Neural progenitor cell (in vitro differentiated cells): ENCODE data around the gene RHBDD1. TPM values are rescaled to one million over a fixed set of nuclear protein-coding genes. Genes with fewer than 3 reads are reported as not detected.
A peak's percentile ranks its signal among the peaks of the same experiment; 100 is the strongest.

Experiments used
- DNase-seq: peaks from one replicate; pipeline ENCODE4 v3.0.0-alpha.2; 2016; ENCODE audit warnings: low spot score
- H2AFZ ChIP-seq: fragments of 200-600 bp; sonication (generic); replicated peaks from 2 replicates; pipeline ENCODE4 v1.6.1; 2016; ENCODE audit warnings: antibody characterized with exemption
- H3F3A ChIP-seq: fragments of 200-600 bp; sonication (generic); 2 replicates; pipeline ENCODE4 v1.6.1; 2016; ENCODE audit warnings: antibody characterized with exemption, low read depth
- H3K27ac ChIP-seq: fragments of 200-600 bp; sonication (generic); 2 replicates; pipeline ENCODE4 v1.5.1; 2016; ENCODE audit warnings: mild to moderate bottlenecking
- H3K27me3 ChIP-seq: fragments of 200-600 bp; sonication (generic); 2 replicates; pipeline ENCODE4 v1.6.1; 2016; ENCODE audit warnings: mild to moderate bottlenecking, moderate library complexity
- H3K36me3 ChIP-seq: fragments of 200-600 bp; sonication (generic); 2 replicates; pipeline ENCODE4 v1.5.1; 2016
- H3K4me1 ChIP-seq: fragments of 200-600 bp; sonication (generic); 2 replicates; pipeline ENCODE4 v1.6.1; 2016; ENCODE audit warnings: mixed run types
- H3K4me2 ChIP-seq: fragments of 200-600 bp; sonication (generic); 2 replicates; pipeline ENCODE4 v1.6.1; 2016
- H3K4me3 ChIP-seq: fragments of 200-600 bp; sonication (generic); 2 replicates; pipeline ENCODE4 v1.5.1; 2016
- H3K79me2 ChIP-seq: fragments of 200-600 bp; sonication (generic); 2 replicates; pipeline ENCODE4 v1.6.1; 2016; ENCODE audit warnings: low read depth
- H3K9ac ChIP-seq: fragments of 200-600 bp; sonication (generic); 2 replicates; pipeline ENCODE4 v1.6.1; 2016
- H3K9me3 ChIP-seq: fragments of 200-600 bp; sonication (generic); 2 replicates; pipeline ENCODE4 v1.5.1; 2016; ENCODE audit warnings: low read depth
- H4K20me1 ChIP-seq: fragments of 200-600 bp; sonication (generic); 2 replicates; pipeline ENCODE4 v1.6.1; 2016; ENCODE audit warnings: low read depth
- H3K27ac Mint-ChIP-seq: 3 replicates; pipeline ENCODE4 v1.8.0; 2021; ENCODE audit warnings: mixed read lengths
- H3K27me3 Mint-ChIP-seq: 2 replicates; pipeline ENCODE4 v1.8.0; 2022; ENCODE audit warnings: low read depth, mild to moderate bottlenecking, inconsistent platforms, moderate library complexity, mixed read lengths; ENCODE audit not compliant: insufficient read depth
- H3K36me3 Mint-ChIP-seq: 3 replicates; pipeline ENCODE4 v1.8.0; 2021; ENCODE audit warnings: mixed read lengths
- H3K4me1 Mint-ChIP-seq: 3 replicates; pipeline ENCODE4 v1.8.0; 2021; ENCODE audit warnings: mixed read lengths
- H3K4me3 Mint-ChIP-seq: 3 replicates; pipeline ENCODE4 v1.8.0; 2021; ENCODE audit warnings: mild to moderate bottlenecking, moderate library complexity, mixed read lengths
- H3K9me3 Mint-ChIP-seq: 3 replicates; pipeline ENCODE4 v1.8.0; 2020; ENCODE audit warnings: mixed read lengths
- EZH2 ChIP-seq: fragments of 200-600 bp; sonication (generic); IDR thresholded peaks from 2 replicates; pipeline ENCODE4 v1.6.1; 2017; ENCODE audit warnings: antibody characterized with exemption, mild to moderate bottlenecking, moderate library complexity
- EZH2phosphoT487 ChIP-seq: fragments of 200-600 bp; sonication (generic); IDR thresholded peaks from 2 replicates; pipeline ENCODE4 v1.6.1; 2017; ENCODE audit warnings: antibody characterized with exemption
- total RNA-seq: library from RNA; depleted of rRNA; stranded (reverse); fragments of >200 nt; gene quantifications from 2 replicates; pipeline ENCODE4 v1.2.3, GENCODE V29; 2015; ENCODE audit warnings: low replicate concordance
- TF ChIP-seq, protein P1 (sequence below): fragments of 200-600 bp; sonication (generic); IDR thresholded peaks from 2 replicates; pipeline ENCODE4 v1.5.1; 2017; ENCODE audit warnings: antibody characterized with exemption, mild to moderate bottlenecking

The RHBDD1 gene
- total RNA-seq, 1 donor from 2014 or later, result 15.1 TPM

DNA sequence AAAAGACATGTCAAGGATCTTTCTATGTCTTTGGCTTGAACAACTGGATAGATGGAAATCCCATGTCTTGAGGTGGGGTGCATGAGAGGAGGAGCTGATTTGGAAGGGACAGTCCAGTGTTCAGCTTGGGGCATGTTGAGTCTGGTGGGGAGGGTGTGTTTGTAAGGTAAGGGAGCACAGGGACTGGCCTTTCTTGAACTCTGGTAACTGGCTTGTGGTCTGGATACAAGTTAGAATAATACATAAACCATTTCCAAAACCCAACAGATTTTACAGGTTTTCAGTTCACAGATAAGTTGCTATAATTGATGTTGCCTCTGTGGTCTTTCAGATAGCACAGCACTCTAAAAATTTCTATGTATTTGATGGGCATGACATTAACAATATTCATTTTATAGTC is 24.2 kb downstream of the RHBDD1 start:
- Histone ChIP-seq H3K4me1 (peaks cover 6% of the 10 kb centered on the region), H3F3A (no peaks in the 10 kb centered on the region), H3K4me3 (no peak overlapping the region), H3K27ac (no peak overlapping the region), H4K20me1 (peaks cover 5% of the 10 kb centered on the region), H3K27me3 (no peaks in the 10 kb centered on the region), H2AFZ (no peak overlapping the region), H3K4me2 (no peak overlapping the region), H3K9me3 (no peaks in the 10 kb centered on the region), H3K36me3 (no peaks in the 10 kb centered on the region), H3K9ac (no peak overlapping the region), H3K79me2 (no peaks in the 10 kb centered on the region)
- Mint-ChIP-seq H3K36me3 (peaks cover 9% of the 10 kb centered on the region), H3K27ac (no peak overlapping the region), H3K4me1 (peaks cover 29% of the 10 kb centered on the region), H3K4me3 (no peak overlapping the region), H3K27me3 (no peaks in the 10 kb centered on the region), H3K9me3 (no peaks in the 10 kb centered on the region)
- TF ChIP-seq EZH2 (no peak), EZH2phosphoT487 (no peak)
- TF ChIP-seq, protein P1, sequence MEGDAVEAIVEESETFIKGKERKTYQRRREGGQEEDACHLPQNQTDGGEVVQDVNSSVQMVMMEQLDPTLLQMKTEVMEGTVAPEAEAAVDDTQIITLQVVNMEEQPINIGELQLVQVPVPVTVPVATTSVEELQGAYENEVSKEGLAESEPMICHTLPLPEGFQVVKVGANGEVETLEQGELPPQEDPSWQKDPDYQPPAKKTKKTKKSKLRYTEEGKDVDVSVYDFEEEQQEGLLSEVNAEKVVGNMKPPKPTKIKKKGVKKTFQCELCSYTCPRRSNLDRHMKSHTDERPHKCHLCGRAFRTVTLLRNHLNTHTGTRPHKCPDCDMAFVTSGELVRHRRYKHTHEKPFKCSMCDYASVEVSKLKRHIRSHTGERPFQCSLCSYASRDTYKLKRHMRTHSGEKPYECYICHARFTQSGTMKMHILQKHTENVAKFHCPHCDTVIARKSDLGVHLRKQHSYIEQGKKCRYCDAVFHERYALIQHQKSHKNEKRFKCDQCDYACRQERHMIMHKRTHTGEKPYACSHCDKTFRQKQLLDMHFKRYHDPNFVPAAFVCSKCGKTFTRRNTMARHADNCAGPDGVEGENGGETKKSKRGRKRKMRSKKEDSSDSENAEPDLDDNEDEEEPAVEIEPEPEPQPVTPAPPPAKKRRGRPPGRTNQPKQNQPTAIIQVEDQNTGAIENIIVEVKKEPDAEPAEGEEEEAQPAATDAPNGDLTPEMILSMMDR, result no peak
- DNase-seq, result no peak

- Histone ChIP-seq H3K27me3 (no peaks in the 10 kb centered on the region), H3K9me3 (no peaks in the 10 kb centered on the region), H3K9ac (no peak overlapping the region), H3K79me2 (no peaks in the 10 kb centered on the region), H3K27ac (no peak overlapping the region), H3F3A (no peaks in the 10 kb centered on the region), H3K4me3 (no peak overlapping the region), H3K4me2 (no peak overlapping the region), H2AFZ (no peak overlapping the region), H3K36me3 (peaks cover 6% of the 10 kb centered on the region), H3K4me1 (peaks cover 13% of the 10 kb centered on the region), H4K20me1 (peaks cover 12% of the 10 kb centered on the region)
- DNase-seq, result no peak
- Mint-ChIP-seq H3K4me3 (no peak overlapping the region), H3K4me1 (peaks cover 23% of the 10 kb centered on the region), H3K27ac (no peak overlapping the region), H3K27me3 (no peaks in the 10 kb centered on the region), H3K9me3 (no peaks in the 10 kb centered on the region), H3K36me3 (peaks cover 14% of the 10 kb centered on the region)
- TF ChIP-seq EZH2phosphoT487, result no peak
- TF ChIP-seq, protein P1, result no peak
- TF ChIP-seq EZH2, result no peak
Observed at GRCh38 chr2:226862623-226863022, 26.8 kb downstream of the RHBDD1 start.

DNA sequence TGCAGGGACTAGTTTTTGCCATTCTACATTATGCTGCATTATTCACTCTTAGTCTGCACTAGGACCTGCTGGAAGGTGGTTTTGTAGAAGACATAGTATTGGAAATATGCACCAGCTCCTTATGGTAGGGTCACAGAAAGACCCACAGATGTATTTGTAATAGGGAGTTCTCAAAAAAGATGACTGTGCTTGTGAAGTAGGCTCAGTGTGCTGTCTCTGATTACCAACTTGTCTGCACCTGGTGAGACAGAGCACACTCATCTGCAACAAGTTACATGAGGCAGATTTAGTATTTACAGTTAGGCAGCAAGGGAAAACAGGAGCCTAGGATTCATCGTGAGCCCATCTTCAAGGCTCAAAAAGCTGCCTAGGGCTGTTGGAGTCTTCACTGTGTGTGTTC is 29.4 kb downstream of the RHBDD1 start:
- TF ChIP-seq EZH2 (no peak), EZH2phosphoT487 (no peak)
- TF ChIP-seq, protein P1, result no peak
- no peak overlapping the region for H3K27ac ChIP-seq
- H3K9me3 ChIP-seq, result no peaks in the 10 kb centered on the region
- H2AFZ ChIP-seq, result no peak overlapping the region
- no peak for DNase-seq
- H3F3A ChIP-seq, result no peaks in the 10 kb centered on the region
- no peak overlapping the region for H3K4me3 ChIP-seq
- H3K4me1 Mint-ChIP-seq, result peaks cover 17% of the 10 kb centered on the region
- peak overlapping the region; percentile 5 for H3K4me2 ChIP-seq
- H3K27ac Mint-ChIP-seq, result no peak overlapping the region
- no peak overlapping the region for H3K9ac ChIP-seq
- H3K79me2 ChIP-seq, result no peaks in the 10 kb centered on the region
- peaks cover 6% of the 10 kb centered on the region for H3K36me3 ChIP-seq
- H3K9me3 Mint-ChIP-seq, result no peaks in the 10 kb centered on the region
- no peaks in the 10 kb centered on the region for H3K27me3 ChIP-seq
- peaks cover 13% of the 10 kb centered on the region for H3K4me1 ChIP-seq
- H3K27me3 Mint-ChIP-seq, result no peaks in the 10 kb centered on the region
- H3K4me3 Mint-ChIP-seq, result no peak overlapping the region
- H3K36me3 Mint-ChIP-seq, result peaks cover 12% of the 10 kb centered on the region
- H4K20me1 ChIP-seq, result peaks cover 12% of the 10 kb centered on the region
